Right atrium auricular region (tissue), 2 donors: ENCODE data around the gene UBAC1. TPM values are rescaled to one million over a fixed set of nuclear protein-coding genes. Genes with fewer than 3 reads are reported as not detected.

Experiments
- DNase-seq: peaks from one replicate; pipeline ENCODE4 v3.0.0-alpha.2; 2019; ENCODE audit warnings: low spot score
- H3K27ac ChIP-seq, 2 donors: fragments of 200-600 bp; sonication (generic); 1 replicate in 1 of 2; 2 replicates in 1 of 2; pipeline ENCODE4 v1.5.1; 2016 to 2019
- H3K27me3 ChIP-seq, 2 donors: fragments of 200-600 bp; sonication (generic); one replicate each; pipeline versions ENCODE4 v1.5.1 to v1.6.0; 2017 to 2019
- H3K36me3 ChIP-seq: fragments of 200-600 bp; sonication (generic); one replicate; pipeline ENCODE4 v1.5.1; 2016
- H3K4me1 ChIP-seq, 2 donors: fragments of 200-600 bp; sonication (generic); one replicate each; pipeline versions ENCODE4 v1.5.1 to v1.6.0; 2017 to 2019
- H3K4me3 ChIP-seq, 2 donors: fragments of 200-600 bp; sonication (generic); 1 replicate in 1 of 2; 2 replicates in 1 of 2; pipeline ENCODE4 v1.5.1; 2017 to 2019; ENCODE audit warnings: mild to moderate bottlenecking in 1 of 2, moderate library complexity in 1 of 2
- H3K9me3 ChIP-seq, 2 donors: fragments of 200-600 bp; sonication (generic); one replicate each; pipeline ENCODE4 v1.5.1; 2019
- total RNA-seq, 2 donors: library from RNA; depleted of rRNA; stranded (reverse); fragments of >200 nt; gene quantifications; one replicate each; pipeline ENCODE4 v1.1.0, GENCODE V29; 2016
- TF ChIP-seq, protein P1 (sequence below), 2 donors: fragments of 200-600 bp; sonication (generic); IDR thresholded peaks; one replicate each; pipeline ENCODE4 v1.5.1; 2019; ENCODE audit warnings: antibody characterized with exemption in 2 of 2

Gene UBAC1
- total RNA-seq, 2 donors from 2014 or later = 58.6 to 76.9 TPM

DNA sequence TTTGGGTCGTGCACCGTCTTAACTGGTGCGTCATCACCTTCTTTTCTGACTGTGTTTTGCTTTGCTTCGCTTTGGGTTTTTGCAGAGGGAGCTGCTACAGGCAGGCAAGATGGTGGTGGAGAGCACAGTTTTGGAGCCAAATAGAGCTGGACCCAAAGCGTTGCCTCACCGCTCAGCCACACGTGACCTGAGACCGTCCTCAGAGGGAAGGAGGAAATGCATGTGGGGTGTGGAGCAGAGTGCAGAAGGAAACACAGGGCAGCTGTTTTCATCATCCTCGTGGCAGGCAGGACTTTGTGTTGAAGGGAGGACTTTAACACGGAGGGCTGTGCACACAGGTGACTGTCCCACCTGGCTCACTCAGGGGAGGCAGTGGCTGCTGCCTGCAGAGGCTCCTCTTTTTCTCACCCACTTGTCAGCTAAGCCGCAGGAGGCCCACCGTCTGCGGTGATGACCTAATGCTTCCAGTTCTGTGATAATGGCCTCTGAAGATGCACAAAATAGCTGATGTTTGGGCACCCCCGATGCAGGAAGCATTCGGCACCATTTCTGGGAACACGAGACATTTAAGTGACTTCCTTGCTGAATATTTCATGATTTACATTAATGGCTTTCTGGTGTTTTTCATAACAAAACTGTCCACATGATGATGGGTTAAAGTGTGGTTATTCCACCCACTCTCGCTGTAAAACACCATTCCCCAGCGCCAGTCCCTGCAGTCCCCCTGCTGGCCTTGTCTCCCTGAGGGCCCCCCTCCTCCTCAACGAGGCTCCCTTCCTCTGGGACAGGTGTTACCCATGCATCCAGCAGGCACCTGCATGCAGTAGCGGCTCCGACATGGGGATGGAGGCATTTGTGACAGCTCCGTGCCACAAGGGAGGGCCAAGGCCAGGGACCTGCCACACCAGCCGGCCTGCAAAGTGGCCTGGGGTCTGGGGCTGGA lies 12.4 kb upstream of the UBAC1 start:
- DNase-seq = no peak
- no peaks in the 10 kb centered on the region for H3K27me3 ChIP-seq
- no peaks in the 10 kb centered on the region for H3K9me3 ChIP-seq
- H3K4me3 ChIP-seq = no peak overlapping the region
- H3K27ac ChIP-seq = no peak overlapping the region
- TF ChIP-seq, protein P1, sequence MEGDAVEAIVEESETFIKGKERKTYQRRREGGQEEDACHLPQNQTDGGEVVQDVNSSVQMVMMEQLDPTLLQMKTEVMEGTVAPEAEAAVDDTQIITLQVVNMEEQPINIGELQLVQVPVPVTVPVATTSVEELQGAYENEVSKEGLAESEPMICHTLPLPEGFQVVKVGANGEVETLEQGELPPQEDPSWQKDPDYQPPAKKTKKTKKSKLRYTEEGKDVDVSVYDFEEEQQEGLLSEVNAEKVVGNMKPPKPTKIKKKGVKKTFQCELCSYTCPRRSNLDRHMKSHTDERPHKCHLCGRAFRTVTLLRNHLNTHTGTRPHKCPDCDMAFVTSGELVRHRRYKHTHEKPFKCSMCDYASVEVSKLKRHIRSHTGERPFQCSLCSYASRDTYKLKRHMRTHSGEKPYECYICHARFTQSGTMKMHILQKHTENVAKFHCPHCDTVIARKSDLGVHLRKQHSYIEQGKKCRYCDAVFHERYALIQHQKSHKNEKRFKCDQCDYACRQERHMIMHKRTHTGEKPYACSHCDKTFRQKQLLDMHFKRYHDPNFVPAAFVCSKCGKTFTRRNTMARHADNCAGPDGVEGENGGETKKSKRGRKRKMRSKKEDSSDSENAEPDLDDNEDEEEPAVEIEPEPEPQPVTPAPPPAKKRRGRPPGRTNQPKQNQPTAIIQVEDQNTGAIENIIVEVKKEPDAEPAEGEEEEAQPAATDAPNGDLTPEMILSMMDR (IDR thresholded peaks at IDR 0.05) = no peak
- H3K4me1 ChIP-seq = peaks cover 0 to 7% of the 10 kb centered on the region in 2 donors
- no peaks in the 10 kb centered on the region for H3K36me3 ChIP-seq

DNA sequence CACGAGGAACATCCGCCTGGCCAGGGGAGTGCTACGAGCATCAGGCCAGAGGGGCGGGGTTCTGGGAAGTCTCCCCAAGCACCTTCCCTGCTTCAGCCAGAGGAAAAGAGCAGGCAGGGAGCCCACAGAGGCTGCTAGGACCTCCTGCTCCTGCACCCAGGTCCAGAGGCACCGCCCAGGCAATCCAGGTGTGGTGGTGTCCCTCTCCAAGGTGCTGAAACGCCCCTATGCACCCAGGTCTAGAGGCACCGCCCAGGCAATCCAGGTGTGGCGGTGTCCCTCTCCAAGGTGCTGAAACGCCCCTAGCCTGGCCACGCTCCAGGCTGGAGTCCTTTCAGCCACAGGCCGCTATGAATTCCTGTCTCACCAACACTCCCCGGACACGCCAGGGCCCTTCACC lies 10.7 kb upstream of the UBAC1 start:
- Histone ChIP-seq H3K36me3 (no peaks in the 10 kb centered on the region), H3K27me3 (no peaks in the 10 kb centered on the region), H3K4me1 (peaks cover 0 to 21% of the 10 kb centered on the region in 2 donors), H3K9me3 (no peaks in the 10 kb centered on the region), H3K4me3 (no peak overlapping the region), H3K27ac (no peak overlapping the region)
- TF ChIP-seq, protein P1 (IDR thresholded peaks at IDR 0.05) = no peak
- no peak for DNase-seq

DNA sequence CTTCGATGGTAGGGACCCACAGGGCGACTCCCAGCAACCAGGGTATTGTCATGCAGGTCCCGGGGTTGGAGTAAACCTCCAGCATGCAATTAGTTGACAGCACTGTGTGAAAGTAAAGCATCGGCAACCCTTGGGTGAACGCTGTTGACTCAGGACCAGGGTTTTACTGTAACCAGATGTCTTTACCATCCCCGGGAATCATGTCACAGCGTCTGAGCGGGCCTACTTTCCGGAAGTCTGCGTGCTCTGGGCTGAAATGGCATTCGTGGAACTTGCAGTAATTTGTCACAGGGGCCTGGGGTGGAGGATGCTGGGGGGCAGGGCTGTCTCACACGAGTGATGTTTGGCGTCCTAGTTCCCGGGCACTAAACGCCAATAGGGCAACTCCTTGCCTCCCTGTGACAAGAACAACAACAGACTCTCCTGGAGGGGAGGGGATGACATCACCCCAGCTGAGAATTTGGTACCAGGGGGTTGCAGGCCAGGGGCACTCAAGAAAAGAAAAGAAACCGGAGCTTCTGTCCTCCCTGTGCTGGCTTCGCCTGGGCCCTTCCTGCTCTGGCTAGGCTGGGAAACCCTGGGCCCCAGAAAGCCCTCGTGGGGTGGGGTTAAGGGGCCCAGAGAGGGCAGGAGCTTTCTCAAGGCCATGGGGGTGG lies 10.1 kb upstream of the UBAC1 start:
- no peaks in the 10 kb centered on the region for H3K27me3 ChIP-seq
- H3K4me3 ChIP-seq = no peak overlapping the region
- peaks cover 0 to 21% of the 10 kb centered on the region in 2 donors for H3K4me1 ChIP-seq
- no peaks in the 10 kb centered on the region for H3K36me3 ChIP-seq
- no peaks in the 10 kb centered on the region for H3K9me3 ChIP-seq
- no peak for DNase-seq
- TF ChIP-seq, protein P1 (IDR thresholded peaks at IDR 0.05) = no peak
- H3K27ac ChIP-seq = no peak overlapping the region

DNA sequence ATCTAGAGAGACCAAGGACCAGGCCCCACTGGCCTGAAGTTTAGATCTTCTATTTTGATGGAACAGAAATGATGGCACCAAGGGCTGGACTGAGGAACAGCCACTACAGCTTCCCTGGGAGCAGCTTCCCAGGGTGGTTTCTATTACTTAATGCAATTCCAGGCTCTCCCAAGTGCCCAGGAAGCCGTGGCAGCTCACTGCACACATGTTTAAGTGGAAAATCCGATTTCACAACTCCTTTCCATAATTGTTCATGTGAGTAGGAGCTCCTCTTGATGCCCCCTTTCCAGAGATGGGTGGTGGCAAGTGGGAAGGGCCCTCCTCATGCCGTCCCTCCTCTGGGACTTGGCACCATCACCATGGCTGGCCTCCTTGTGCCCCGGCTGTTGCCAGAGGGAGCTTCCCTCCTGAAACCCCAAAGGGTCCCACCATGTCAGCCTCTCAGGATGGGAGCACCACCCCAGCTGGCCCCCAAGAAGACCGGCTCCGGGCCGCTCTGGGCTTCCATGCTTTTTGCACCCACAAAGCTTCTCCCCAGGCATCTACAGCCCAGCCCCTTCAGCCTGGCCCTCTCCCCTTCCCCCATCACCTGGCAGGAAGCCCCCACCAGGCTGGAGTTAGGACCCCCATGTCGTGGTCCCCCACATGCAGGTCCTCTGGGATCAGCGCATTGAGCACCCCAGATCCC lies 9.1 kb upstream of the UBAC1 start:
- no peaks in the 10 kb centered on the region for H3K27me3 ChIP-seq
- no peak for DNase-seq
- H3K4me3 ChIP-seq = no peak overlapping the region
- H3K27ac ChIP-seq = no peak overlapping the region
- no peaks in the 10 kb centered on the region for H3K36me3 ChIP-seq
- peaks cover 0 to 21% of the 10 kb centered on the region in 2 donors for H3K4me1 ChIP-seq
- no peaks in the 10 kb centered on the region for H3K9me3 ChIP-seq
- TF ChIP-seq, protein P1 (IDR thresholded peaks at IDR 0.05) = no peak

DNA sequence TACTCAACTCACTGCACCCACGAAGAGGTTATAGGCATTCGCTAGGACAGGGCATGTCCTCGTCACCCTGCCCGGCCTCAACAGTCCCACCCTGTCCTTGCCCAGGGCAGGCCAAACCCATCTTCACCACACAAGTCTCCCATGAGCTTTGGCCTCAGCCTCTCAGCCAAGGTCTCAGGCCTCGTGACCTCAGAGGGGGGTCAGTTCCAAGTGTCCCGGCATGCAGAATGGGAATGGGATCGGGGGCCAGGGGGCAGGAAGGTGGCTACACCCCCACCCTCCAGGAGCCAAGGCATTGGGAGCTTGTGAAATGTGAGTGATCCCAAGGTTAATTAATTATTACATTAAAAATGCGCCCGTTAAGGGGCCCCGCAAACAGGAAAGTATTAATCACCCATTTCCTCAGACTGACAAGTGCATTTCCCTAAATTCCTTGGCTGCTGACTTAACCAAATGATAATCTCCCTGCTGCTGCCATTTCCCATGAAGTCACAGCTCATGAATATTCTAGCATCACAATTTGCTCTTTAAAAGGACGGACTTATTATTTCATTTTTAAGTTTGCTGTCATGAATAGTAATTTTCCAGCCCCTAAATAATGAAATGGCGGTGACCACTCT lies 8.0 kb upstream of the UBAC1 start:
- Histone ChIP-seq H3K4me1 (peaks cover 0 to 21% of the 10 kb centered on the region in 2 donors), H3K36me3 (no peaks in the 10 kb centered on the region), H3K27ac (no peak overlapping the region), H3K4me3 (no peak overlapping the region), H3K27me3 (no peaks in the 10 kb centered on the region), H3K9me3 (no peaks in the 10 kb centered on the region)
- no peak for DNase-seq
- TF ChIP-seq, protein P1 (IDR thresholded peaks at IDR 0.05) = no peak
